ENCODE results near the gene CLSTN2. TPM values are rescaled to one million over a fixed set of nuclear protein-coding genes. Genes with fewer than 3 reads are reported as not detected.

Gene CLSTN2
- total RNA-seq, 1 experiment from 2014 or later: 0.07 TPM

DNA sequence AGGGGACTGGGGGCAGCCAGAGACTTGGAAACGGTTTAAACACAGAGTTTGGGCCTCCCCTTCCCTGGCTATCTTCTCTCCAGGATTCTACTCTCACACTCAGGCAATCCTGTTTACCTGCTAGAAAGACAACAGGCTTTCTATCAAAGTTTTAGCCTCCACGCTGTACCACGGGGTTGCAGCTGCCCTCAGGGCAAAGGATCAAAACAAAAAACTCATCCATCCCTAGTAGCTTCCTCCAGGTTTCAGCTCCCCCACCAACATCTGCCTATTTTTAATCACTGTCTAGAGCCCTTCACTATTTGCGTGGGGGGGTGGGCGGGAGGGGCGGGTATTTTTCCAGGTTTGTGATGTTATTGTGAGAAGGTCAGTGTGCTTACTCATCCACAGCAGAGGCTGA lies 456.1 kb downstream of the CLSTN2 start:
- Mint-ChIP-seq H3K27me3 (ENCODE audit: unreplicated experiment) (no peaks in the 10 kb centered on the region), H3K36me3 (ENCODE audit: insufficient read depth, unreplicated experiment) (no peaks in the 10 kb centered on the region), H3K4me3 (ENCODE audit: low read depth, unreplicated experiment) (no peak overlapping the region), H3K4me1 (ENCODE audit: low read depth, unreplicated experiment) (no peaks in the 10 kb centered on the region), H3K27ac (ENCODE audit: unreplicated experiment) (no peak overlapping the region), H3K9me3 (ENCODE audit: low read depth, unreplicated experiment) (peaks cover 2% of the 10 kb centered on the region)
- DNase-seq: no peak
- TF ChIP-seq, protein P1, sequence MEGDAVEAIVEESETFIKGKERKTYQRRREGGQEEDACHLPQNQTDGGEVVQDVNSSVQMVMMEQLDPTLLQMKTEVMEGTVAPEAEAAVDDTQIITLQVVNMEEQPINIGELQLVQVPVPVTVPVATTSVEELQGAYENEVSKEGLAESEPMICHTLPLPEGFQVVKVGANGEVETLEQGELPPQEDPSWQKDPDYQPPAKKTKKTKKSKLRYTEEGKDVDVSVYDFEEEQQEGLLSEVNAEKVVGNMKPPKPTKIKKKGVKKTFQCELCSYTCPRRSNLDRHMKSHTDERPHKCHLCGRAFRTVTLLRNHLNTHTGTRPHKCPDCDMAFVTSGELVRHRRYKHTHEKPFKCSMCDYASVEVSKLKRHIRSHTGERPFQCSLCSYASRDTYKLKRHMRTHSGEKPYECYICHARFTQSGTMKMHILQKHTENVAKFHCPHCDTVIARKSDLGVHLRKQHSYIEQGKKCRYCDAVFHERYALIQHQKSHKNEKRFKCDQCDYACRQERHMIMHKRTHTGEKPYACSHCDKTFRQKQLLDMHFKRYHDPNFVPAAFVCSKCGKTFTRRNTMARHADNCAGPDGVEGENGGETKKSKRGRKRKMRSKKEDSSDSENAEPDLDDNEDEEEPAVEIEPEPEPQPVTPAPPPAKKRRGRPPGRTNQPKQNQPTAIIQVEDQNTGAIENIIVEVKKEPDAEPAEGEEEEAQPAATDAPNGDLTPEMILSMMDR (IDR thresholded peaks at IDR 0.05; ENCODE audit: unreplicated experiment): no peak
- intact Hi-C loops (cut with micrococcal nuclease; ENCODE audit: unreplicated experiment): no loop called here
- no TSS peak for BruUV-seq (replicated peaks)
- CTCF ChIA-PET: no interaction called here

DNA sequence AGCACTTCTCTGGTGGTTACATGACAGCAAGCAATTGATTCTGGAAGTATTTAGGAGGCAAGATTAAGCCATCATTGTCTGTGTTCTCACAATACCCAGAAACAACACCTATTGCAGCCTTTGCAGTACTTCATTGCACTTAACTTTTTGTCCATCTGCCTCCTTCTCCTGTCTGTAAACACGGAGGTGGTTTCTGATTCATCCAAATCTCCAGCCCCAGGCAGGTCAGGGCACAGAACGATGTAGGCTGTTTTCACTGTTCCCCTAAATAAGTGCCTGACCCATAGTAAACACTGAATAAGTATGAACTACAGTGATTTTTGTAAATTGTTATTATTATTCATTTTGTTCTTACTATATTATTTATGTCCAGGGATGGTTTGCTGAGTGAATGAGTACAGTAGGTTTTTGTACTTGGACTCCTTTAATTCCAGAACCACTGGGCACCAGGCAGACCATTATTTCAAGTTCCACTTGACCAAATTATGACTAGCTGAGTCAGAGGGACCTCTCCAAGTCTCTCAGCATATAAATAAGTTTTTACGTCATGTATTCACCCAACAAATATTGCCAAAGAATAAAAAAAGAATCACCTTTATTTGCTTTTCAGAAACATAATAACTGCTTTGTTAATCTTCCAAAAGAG lies 459.6 kb downstream of the CLSTN2 start:
- H3K4me1 Mint-ChIP-seq (ENCODE audit: low read depth, unreplicated experiment): no peaks in the 10 kb centered on the region
- no peak overlapping the region for H3K4me3 Mint-ChIP-seq (ENCODE audit: low read depth, unreplicated experiment)
- intact Hi-C loops (cut with micrococcal nuclease; ENCODE audit: unreplicated experiment): no loop called here
- H3K9me3 Mint-ChIP-seq (ENCODE audit: low read depth, unreplicated experiment): no peaks in the 10 kb centered on the region
- H3K36me3 Mint-ChIP-seq (ENCODE audit: insufficient read depth, unreplicated experiment): no peaks in the 10 kb centered on the region
- TF ChIP-seq, protein P1 (IDR thresholded peaks at IDR 0.05; ENCODE audit: unreplicated experiment): no peak
- no peaks in the 10 kb centered on the region for H3K27me3 Mint-ChIP-seq (ENCODE audit: unreplicated experiment)
- H3K27ac Mint-ChIP-seq (ENCODE audit: unreplicated experiment): no peak overlapping the region
- no peak for DNase-seq
- CTCF ChIA-PET: no interaction called here
- no TSS peak for BruUV-seq (replicated peaks)

DNA sequence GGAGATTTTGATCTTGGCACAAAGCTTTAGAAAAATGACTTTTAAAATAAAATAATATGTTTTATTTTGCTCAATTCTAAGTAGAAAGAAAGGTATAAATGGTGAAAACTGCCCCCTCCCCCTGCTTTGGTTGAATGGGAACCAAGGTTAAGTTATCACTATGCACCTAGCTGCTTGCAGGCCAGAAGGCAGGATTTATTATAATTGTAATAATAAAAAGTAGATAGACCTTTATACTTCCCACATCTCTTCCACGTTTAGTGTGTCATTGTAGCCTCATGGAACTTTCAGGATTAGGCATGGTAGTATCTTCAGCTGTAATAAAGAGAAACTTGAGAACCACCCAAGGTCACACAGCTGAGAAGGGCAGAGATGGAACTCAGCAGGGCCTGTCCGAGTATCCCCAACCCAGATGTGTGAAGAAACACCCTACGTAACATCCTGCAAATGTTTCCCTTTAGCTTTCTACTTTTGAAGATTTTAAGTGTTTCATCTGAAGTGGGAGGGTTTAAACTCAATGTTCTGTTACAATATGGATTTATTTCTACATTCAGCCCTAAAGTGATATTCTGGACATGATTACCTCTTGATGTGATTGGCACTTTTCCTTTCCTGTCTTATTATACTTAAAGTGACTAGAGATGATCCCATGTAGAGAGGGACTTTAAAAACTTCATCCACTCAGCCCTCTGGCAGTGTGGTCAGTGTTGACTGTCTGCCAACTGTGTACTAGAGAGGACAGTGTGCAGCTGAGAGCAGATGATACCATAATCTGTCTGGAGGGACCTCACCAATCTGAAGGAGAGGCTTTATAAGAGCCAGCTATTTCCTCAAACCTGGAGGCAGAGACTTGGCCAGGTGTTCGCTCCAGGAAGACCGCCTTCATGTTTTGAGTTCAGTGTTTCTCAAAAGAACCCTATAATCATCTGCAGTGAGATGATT lies 460.4 kb downstream of the CLSTN2 start:
- no peaks in the 10 kb centered on the region for H3K27me3 Mint-ChIP-seq (ENCODE audit: unreplicated experiment)
- H3K4me3 Mint-ChIP-seq (ENCODE audit: low read depth, unreplicated experiment): no peak overlapping the region
- H3K36me3 Mint-ChIP-seq (ENCODE audit: insufficient read depth, unreplicated experiment): no peaks in the 10 kb centered on the region
- H3K27ac Mint-ChIP-seq (ENCODE audit: unreplicated experiment): no peak overlapping the region
- DNase-seq: no peak
- H3K9me3 Mint-ChIP-seq (ENCODE audit: low read depth, unreplicated experiment): no peaks in the 10 kb centered on the region
- no peaks in the 10 kb centered on the region for H3K4me1 Mint-ChIP-seq (ENCODE audit: low read depth, unreplicated experiment)
- TF ChIP-seq, protein P1 (IDR thresholded peaks at IDR 0.05; ENCODE audit: unreplicated experiment): no peak
- CTCF ChIA-PET: no interaction called here
- intact Hi-C loops (cut with micrococcal nuclease; ENCODE audit: unreplicated experiment): no loop called here
- BruUV-seq (replicated peaks): no TSS peak

DNA sequence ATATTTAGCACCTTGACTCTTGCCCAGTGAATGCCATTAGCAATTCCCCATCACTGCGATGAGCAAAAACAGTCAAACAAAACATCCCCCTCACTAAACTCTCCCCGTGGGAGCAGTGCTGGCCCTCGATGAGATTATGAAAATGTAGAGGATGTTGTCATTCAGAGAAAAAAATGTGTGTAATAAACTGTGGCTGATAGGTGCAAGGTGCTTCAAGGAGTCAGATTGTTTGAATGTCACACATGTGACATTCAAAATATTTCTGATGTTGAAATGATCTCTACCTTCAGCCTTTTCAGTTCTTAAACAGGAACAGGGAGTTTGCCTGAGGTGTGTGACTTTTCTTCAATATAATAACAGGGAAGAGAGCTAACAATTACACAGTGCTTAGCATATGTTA lies 461.1 kb downstream of the CLSTN2 start:
- Mint-ChIP-seq H3K27me3 (ENCODE audit: unreplicated experiment) (no peaks in the 10 kb centered on the region), H3K4me1 (ENCODE audit: low read depth, unreplicated experiment) (no peaks in the 10 kb centered on the region), H3K4me3 (ENCODE audit: low read depth, unreplicated experiment) (no peak overlapping the region), H3K27ac (ENCODE audit: unreplicated experiment) (no peak overlapping the region), H3K9me3 (ENCODE audit: low read depth, unreplicated experiment) (no peaks in the 10 kb centered on the region), H3K36me3 (ENCODE audit: insufficient read depth, unreplicated experiment) (no peaks in the 10 kb centered on the region)
- intact Hi-C loops (cut with micrococcal nuclease; ENCODE audit: unreplicated experiment): no loop called here
- BruUV-seq (replicated peaks): no TSS peak
- DNase-seq: no peak
- TF ChIP-seq, protein P1 (IDR thresholded peaks at IDR 0.05; ENCODE audit: unreplicated experiment): no peak
- CTCF ChIA-PET: no interaction called here
